ENCODE measurements around the gene DNTTIP2.
"Not testable (repeated sequence)": the region's sequence is repeated elsewhere in the genome, so short reads cannot be mapped to it uniquely, and the experiment has no call there.

Gene DNTTIP2

GRCh38 chr1:93878889-93879586, at the start of gene DNTTIP2:
Gene DNTTIP2 (minus strand): TSS chr1:93879206. CDS start chr1:93879148, 58 bp downstream.
- DNase-seq: peak; percentile 92

GRCh38 chr1:93925206-93925605, 46.2 kb upstream of the DNTTIP2 start:
- no peak for DNase-seq

- DNase-seq: no peak
Measured at GRCh38 chr1:93919780-93920179, 40.8 kb upstream of the DNTTIP2 start.

GRCh38 chr1:93917302-93917701, 38.3 kb upstream of the DNTTIP2 start:
- no peak for DNase-seq

GRCh38 chr1:93910880-93911279, 31.9 kb upstream of the DNTTIP2 start:
- not testable (repeated sequence) for DNase-seq

- DNase-seq: no peak
Measured at GRCh38 chr1:93910305-93910704, 31.3 kb upstream of the DNTTIP2 start.

GRCh38 chr1:93909146-93910050, 30.4 kb upstream of the DNTTIP2 start, which contains the start of gene GCLM:
Gene GCLM (minus strand): TSS chr1:93909430. CDS start chr1:93909163, 267 bp downstream.
- DNase-seq: peak; percentile 91 to 92

- peak; percentile 28 to 46 for DNase-seq
Measured at GRCh38 chr1:93908394-93909145, 29.6 kb upstream of the DNTTIP2 start.

GRCh38 chr1:93907718-93908117, 28.7 kb upstream of the DNTTIP2 start:
- DNase-seq: no peak

GRCh38 chr1:93906480-93906879, 27.5 kb upstream of the DNTTIP2 start:
- DNase-seq: no peak

- DNase-seq: no peak
Measured at GRCh38 chr1:93905734-93906133, 26.7 kb upstream of the DNTTIP2 start.

GRCh38 chr1:93905051-93905450, 26.0 kb upstream of the DNTTIP2 start:
- no peak for DNase-seq

- DNase-seq: peak in 1 of 2 donors; percentile 40
Measured at GRCh38 chr1:93904228-93904627, 25.2 kb upstream of the DNTTIP2 start.

- DNase-seq: no peak
Measured at GRCh38 chr1:93900723-93901504, 21.9 kb upstream of the DNTTIP2 start.

- DNase-seq: no peak
Measured at GRCh38 chr1:93899543-93900207, 20.7 kb upstream of the DNTTIP2 start.

- no peak for DNase-seq
Measured at GRCh38 chr1:93888900-93889299, 9.9 kb upstream of the DNTTIP2 start.

- no peak for DNase-seq
Measured at GRCh38 chr1:93882269-93882668, 3.3 kb upstream of the DNTTIP2 start.

GRCh38 chr1:93880731-93881130, 1.7 kb upstream of the DNTTIP2 start:
- no peak for DNase-seq

GRCh38 chr1:93878501-93878888, 511 bp downstream of the DNTTIP2 start:
- peak; percentile 66 to 73 for DNase-seq

GRCh38 chr1:93877529-93877928, 1.5 kb downstream of the DNTTIP2 start:
- DNase-seq: no peak

- DNase-seq: no peak
Measured at GRCh38 chr1:93876244-93876643, 2.8 kb downstream of the DNTTIP2 start.
